Iris pigment epithelial cell (primary cell): ENCODE data around the gene AGL.
"Not testable (repeated sequence)": the region's sequence is repeated elsewhere in the genome, so short reads cannot be mapped to it uniquely, and the experiment has no call there.

Experiments
- DNase-seq: peaks from one replicate; pipeline ENCODE4 v3.0.0-alpha.2; 2011; ENCODE audit warnings: low read depth

Gene AGL

GRCh38 chr1:99943223-99943794, 93.1 kb downstream of the AGL start:
- DNase-seq = peak; percentile 67

- DNase-seq = no peak
Measured at GRCh38 chr1:99944192-99944591, 94.0 kb downstream of the AGL start.

DNA sequence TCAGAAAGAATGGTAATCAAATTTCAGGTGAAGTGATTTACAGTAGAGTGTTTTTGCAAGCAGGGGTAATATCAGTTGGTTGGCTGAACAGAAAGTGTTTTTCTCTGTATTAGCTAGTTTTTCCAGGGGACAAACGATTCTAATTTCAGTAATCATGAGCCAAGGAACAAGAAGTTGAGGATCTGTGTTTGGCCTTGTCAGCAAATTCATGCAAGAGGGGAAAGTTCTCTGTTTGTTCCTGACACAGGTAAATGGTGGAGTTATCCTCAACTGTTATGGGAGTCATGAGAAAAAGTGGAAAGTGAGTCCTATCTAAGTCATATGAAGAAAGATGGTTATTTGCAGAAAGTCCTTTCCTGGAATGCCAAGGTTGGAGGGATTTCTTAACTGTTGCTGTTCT, 95.0 kb downstream of the AGL start:
- DNase-seq = no peak

- no peak for DNase-seq
Measured at GRCh38 chr1:99950486-99950885, 100.3 kb downstream of the AGL start.

DNA sequence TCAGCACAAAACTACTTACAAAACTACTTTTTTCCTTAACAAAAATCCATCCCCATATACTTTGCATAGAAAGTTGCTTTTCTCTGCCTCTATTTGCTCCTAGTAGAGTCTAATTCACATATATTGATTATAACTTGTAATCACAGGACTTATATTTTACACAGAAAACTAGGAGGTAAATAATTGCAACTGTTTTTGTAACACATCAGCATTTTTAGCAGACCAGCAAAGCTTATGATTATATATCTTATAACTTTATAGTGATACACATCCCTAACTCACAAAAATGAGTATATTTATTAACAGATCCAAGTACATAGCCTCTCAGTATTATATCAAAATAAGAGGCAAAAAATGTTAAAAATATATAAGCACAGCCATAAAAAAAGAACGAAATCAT, 102.4 kb downstream of the AGL start:
- DNase-seq = no peak

GRCh38 chr1:99955375-99955774, 105.2 kb downstream of the AGL start:
- no peak for DNase-seq

GRCh38 chr1:99956755-99957154, 106.6 kb downstream of the AGL start:
- DNase-seq = peak; percentile 69

GRCh38 chr1:99957818-99958217, 107.7 kb downstream of the AGL start:
- DNase-seq = no peak

DNA sequence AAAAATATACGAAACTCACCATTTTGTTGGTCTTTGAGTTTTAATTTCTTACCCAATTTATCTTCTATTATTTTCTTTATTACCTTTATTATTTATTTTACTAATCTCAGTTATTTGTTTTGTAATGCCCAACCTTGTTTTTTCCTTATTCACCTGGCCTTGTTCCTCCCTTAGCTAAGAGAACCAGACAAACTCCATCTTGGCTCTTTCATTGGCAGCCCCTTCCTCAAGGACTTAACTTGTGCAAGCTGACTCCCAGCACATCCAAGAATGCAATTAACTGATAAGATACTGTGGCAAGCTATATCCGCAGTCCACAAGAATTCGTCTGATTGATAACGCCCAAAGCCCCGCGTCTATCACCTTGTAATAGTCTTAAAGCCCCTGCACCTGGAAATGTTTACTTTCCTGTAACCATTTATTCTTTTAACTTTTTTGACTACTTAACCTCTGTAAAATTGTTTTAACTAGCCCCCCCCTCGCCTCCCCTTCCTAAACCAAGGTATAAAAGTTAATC, 109.1 kb downstream of the AGL start:
- not testable (repeated sequence) for DNase-seq

GRCh38 chr1:99960260-99960659, 110.1 kb downstream of the AGL start:
- not testable (repeated sequence) for DNase-seq

DNA sequence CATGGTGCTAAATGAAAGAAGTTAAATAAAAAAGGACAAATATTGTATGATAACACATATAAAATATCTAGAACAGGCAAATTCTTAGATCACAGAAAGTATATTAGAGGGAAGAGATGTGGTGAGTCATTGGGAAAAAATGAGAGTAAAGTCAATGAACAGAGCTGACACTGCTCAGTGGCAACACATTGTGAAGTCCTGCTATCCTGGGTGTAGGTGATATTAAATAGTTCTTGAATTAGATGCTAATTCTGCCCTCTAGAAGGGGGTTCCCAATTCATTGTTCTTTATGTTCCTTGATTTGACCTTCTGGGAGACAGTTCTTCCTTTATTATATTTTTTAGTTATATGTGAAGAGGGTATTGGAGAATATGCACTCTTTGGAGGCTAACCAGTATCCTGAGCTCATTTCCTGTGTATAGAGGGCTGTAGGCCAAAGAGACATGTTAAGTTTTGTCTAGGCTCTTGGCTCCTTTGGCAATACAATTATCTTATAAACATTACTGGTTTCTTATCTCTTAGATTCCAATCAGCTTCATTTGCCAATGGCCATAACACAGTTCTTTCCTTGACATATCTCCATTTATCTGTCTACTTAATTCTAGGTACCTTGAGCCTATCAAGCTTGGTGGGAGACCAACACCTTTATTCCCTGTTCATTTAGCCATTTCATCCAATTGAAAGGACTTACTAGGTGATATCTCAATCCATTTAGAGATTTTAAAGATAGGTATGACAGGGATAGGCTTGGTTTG, 113.1 kb downstream of the AGL start:
- peak; percentile 80 for DNase-seq

DNA sequence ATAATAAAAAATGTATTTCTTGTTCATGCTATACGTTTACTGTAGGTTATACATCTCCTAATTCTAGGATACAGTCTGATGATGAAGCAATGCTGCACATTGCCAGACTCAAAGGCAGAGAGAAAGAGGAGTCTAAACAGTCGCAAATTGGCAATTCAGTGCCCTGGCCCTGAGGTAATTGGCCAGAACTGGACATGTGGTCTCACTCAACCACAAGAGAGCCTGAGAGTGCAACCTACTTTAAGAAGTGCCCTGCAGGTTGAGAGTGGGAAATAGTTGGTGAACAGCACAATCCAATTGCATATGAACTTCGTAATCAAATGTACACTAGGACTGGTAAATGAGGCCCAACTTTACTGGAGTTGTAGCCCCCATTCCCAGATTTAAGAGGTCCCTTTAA, 114.6 kb downstream of the AGL start:
- DNase-seq = no peak

- no peak for DNase-seq
Measured at GRCh38 chr1:99965646-99966375, 115.7 kb downstream of the AGL start.

GRCh38 chr1:99968214-99968613, 118.1 kb downstream of the AGL start:
- DNase-seq = no peak

- DNase-seq = no peak
Measured at GRCh38 chr1:99969260-99969728, 119.1 kb downstream of the AGL start.

GRCh38 chr1:99969729-99970621, 119.8 kb downstream of the AGL start, which contains the start of gene SLC35A3:
TSS of gene SLC35A3 (plus strand) at chr1:99969996. CDS start at chr1:99993555, 23,559 bp downstream.
- DNase-seq = peak; percentile 64

GRCh38 chr1:99970713-99971255, 120.6 kb downstream of the AGL start:
- no peak for DNase-seq

DNA sequence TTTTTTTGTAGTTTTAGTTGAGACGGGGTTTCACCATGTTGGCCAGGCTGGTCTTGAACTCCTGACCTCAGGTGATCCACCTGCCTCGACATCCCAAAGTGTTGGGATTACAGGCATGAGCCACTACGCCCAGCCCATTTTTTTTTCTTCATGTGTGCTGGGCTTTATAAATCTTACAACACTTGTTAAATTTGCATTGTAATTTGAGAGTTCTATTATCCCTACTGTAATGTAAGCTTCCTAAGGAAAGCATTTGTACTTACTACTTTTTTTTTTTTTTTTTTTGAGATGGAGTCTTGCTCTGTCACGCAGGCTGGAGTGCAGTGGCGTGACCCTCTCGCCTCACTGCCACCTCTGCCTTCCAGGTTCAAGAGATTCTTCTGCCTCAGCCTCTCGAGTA, 121.9 kb downstream of the AGL start:
- DNase-seq = not testable (repeated sequence)
